ENCODE measurements around the gene GLRX. TPM values are rescaled to one million over a fixed set of nuclear protein-coding genes. Genes with fewer than 3 reads are reported as not detected.

GLRX gene
- total and polyA plus RNA-seq, 10 of the 15 experiments (the other 5 are each of a cell fraction or from before 2014, with no cell fraction given), result 63.0 to 366 (median 186) TPM

DNA sequence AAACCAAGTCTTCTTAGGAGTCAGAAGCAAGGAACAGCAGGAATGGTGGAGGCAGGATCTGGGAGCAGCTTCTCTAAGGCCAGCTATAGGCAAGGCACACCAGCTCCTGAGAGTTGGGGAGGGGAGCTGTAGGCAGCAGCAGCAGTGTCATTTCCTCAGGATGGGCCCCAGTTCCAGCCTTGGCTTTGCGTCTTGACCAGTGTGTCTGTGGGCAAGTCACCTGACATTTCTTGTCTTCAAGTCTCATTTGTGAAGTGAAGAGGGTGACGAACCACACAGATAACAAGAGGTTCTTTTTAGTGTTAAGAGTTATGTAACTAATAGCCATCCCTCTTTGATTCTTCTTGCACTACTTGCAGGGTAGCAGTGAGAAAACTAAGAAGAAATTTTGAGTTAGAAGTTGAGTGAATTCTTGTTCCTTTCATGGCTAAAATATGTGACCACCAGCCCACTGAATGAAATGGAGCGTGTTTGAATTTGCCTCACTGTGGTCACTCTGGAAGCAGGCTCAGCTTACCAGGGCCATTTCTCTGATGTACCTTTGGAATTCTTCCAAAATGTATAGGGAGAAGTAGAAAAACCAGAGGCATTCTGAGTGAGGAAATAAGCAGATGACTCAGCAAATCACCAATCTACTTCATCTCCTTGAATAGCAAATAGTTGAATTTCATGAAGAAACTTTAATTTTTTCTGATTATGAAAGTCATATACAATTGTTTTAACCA, 49.0 kb downstream of the GLRX start:
- no peak for TF ChIP-seq USF2 (IDR thresholded peaks at IDR 0.05; ENCODE audit: borderline replicate concordance, low read depth, low read length)
- no peak for TF ChIP-seq CREB1 (IDR thresholded peaks at IDR 0.05; ENCODE audit: low read depth)
- no peak for TF ChIP-seq PAX8 (IDR thresholded peaks at IDR 0.05)
- TF ChIP-seq PRDM15 (CRISPR knock-in tag; IDR thresholded peaks at IDR 0.05), result no peak
- TF ChIP-seq TCF7 (IDR thresholded peaks at IDR 0.05; ENCODE audit: borderline replicate concordance), result no peak
- TF ChIP-seq, protein P1, sequence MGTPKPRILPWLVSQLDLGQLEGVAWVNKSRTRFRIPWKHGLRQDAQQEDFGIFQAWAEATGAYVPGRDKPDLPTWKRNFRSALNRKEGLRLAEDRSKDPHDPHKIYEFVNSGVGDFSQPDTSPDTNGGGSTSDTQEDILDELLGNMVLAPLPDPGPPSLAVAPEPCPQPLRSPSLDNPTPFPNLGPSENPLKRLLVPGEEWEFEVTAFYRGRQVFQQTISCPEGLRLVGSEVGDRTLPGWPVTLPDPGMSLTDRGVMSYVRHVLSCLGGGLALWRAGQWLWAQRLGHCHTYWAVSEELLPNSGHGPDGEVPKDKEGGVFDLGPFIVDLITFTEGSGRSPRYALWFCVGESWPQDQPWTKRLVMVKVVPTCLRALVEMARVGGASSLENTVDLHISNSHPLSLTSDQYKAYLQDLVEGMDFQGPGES (IDR thresholded peaks at IDR 0.05), result no peak
- no peak for TF ChIP-seq TCF12 (IDR thresholded peaks at IDR 0.05; ENCODE audit: low read depth, low read length)
- no peak for TF ChIP-seq ZNF592 (IDR thresholded peaks at IDR 0.05)
- no peak for TF ChIP-seq SMAD1 (IDR thresholded peaks at IDR 0.05; ENCODE audit: low read depth, partially characterized antibody)
- TF ChIP-seq YY1 (IDR thresholded peaks at IDR 0.05; ENCODE audit: low read depth, low read length), result no peak

More for the DNA sequence above, 49.0 kb downstream of the GLRX start:
- H3K79me2 ChIP-seq (ENCODE audit: control insufficient read depth, insufficient read depth, low read length), result no peaks in the 10 kb centered on the region
- ChIA-PET CTCF (interaction anchor here (0.9 to 3.4 kb wide), 6 partner anchors 8 to 109 kb away, joined by 3 to 33 read pairs (median 6); no protein-coding TSS in a partner anchor), SMC1A (ENCODE audit: uncharacterized antibody, unreplicated experiment) (interaction anchor here (1.1 to 3.4 kb wide), 7 partner anchors 8 to 133 kb away, joined by 3 to 26 read pairs (median 4); no protein-coding TSS in a partner anchor), POLR2A (interaction anchor here (0.6 kb wide), 1 partner anchor 159 kb away, joined by 3 read pairs; no protein-coding TSS in a partner anchor), RAD21 (ENCODE audit: unreplicated experiment) (interaction anchor here (0.7 to 3.7 kb wide), 3 partner anchors 11 to 129 kb away, joined by 3 to 18 read pairs (median 4); no protein-coding TSS in a partner anchor)
- H3K9ac ChIP-seq (ENCODE audit: control insufficient read depth, insufficient read depth, low read length), result no peak overlapping the region
- BruUV-seq (replicated peaks), result no TSS peak
- peaks cover 4% of the 10 kb centered on the region; the same call in 1 of the 2 replicates for H3K4me1 ChIP-seq (ENCODE audit: control insufficient read depth, insufficient read depth, low read length)
- no peak overlapping the region for H3K27ac ChIP-seq (ENCODE audit: control insufficient read depth, insufficient read depth)
- no peak for FAIRE-seq
- in situ Hi-C loops (cut with MboI) (no loop called here), intact Hi-C loops (cut with micrococcal nuclease; ENCODE audit: unreplicated experiment) (no loop called here)
- H3K4me3 ChIP-seq, result no peak overlapping the region
- no peak for DNase-seq (ENCODE audit: low read depth, low spot score)
- H2AFZ ChIP-seq (ENCODE audit: control insufficient read depth, low read depth, low read length), result no peak overlapping the region
- H3K4me2 ChIP-seq (ENCODE audit: control insufficient read depth, insufficient read depth), result no peak overlapping the region
- ATAC-seq, result peak; percentile 35; the same call in 2 of the 3 replicates
- H3K9me3 ChIP-seq (replicated peaks; ENCODE audit: control insufficient read depth, insufficient read depth, low read length), result no peaks in the 10 kb centered on the region
- H4K20me1 ChIP-seq (ENCODE audit: control insufficient read depth, insufficient read depth), result no peaks in the 10 kb centered on the region
- 72% methylated on average over 3 of the region's 3 CpGs for WGBS (ENCODE audit: insufficient coverage, insufficient replicate concordance, low lambda C conversion rate, missing lambda C conversion rate)
- H3K27me3 ChIP-seq (replicated peaks in 1 of 2; ENCODE audit: control insufficient read depth in 2 of 2, insufficient read depth in 2 of 2, low read length in 1 of 2), result no peaks in the 10 kb centered on the region
- no peaks in the 10 kb centered on the region for H3K36me3 ChIP-seq (ENCODE audit: control insufficient read depth in 2 of 2, insufficient read depth in 2 of 2, low read length in 1 of 2)
